ENCODE measurements around the gene TCP1.
"Not testable (repeated sequence)": the region's sequence is repeated elsewhere in the genome, so short reads cannot be mapped to it uniquely, and the experiment has no call there.

TCP1 gene

GRCh38 chr6:159742165-159742564 is 47.2 kb downstream of the TCP1 start:
- DNase-seq = no peak

GRCh38 chr6:159739341-159739740 is 50.1 kb downstream of the TCP1 start:
- no peak for DNase-seq

GRCh38 chr6:159736908-159737307 is 52.5 kb downstream of the TCP1 start:
- no peak for DNase-seq

GRCh38 chr6:159733395-159733794 is 56.0 kb downstream of the TCP1 start:
- not testable (repeated sequence) for DNase-seq

- DNase-seq = not testable (repeated sequence)
These were observed 56.9 kb downstream of the TCP1 start for GRCh38 chr6:159732550-159732949.

GRCh38 chr6:159730332-159730676 is 59.1 kb downstream of the TCP1 start:
- no peak for DNase-seq

- DNase-seq = no peak
These were observed 59.6 kb downstream of the TCP1 start for GRCh38 chr6:159729598-159730331.

- no peak for DNase-seq
These were observed 60.9 kb downstream of the TCP1 start for GRCh38 chr6:159728531-159728964.
